Adrenal gland (tissue), 5 donors: ENCODE measurements around the gene SLC30A3.

Source experiments
- POLR2A ChIP-seq, 2 donors: fragments of 450-650 bp; IDR thresholded peaks; one replicate each; pipeline ENCODE4 v1.6.1; 2017; ENCODE audit warnings: antibody characterized with exemption in 2 of 2, mild to moderate bottlenecking in 2 of 2, moderate library complexity in 1 of 2
- TF ChIP-seq, protein P1 (sequence below), 6 experiments: fragments of 450-650 bp in 4 of 6; fragments of 200-600 bp in 2 of 6; sonication (generic) in 1 of 6; IDR thresholded peaks; 1 replicate in 5 of 6; 2 replicates in 1 of 6; pipeline versions ENCODE4 v1.5.1 to v1.8.0; 2016 to 2021; ENCODE audit warnings: antibody characterized with exemption in 6 of 6, mild to moderate bottlenecking in 2 of 6, moderate library complexity in 1 of 6
- donor health status: DM: no; HTN: no; CAD: no.

DNA sequence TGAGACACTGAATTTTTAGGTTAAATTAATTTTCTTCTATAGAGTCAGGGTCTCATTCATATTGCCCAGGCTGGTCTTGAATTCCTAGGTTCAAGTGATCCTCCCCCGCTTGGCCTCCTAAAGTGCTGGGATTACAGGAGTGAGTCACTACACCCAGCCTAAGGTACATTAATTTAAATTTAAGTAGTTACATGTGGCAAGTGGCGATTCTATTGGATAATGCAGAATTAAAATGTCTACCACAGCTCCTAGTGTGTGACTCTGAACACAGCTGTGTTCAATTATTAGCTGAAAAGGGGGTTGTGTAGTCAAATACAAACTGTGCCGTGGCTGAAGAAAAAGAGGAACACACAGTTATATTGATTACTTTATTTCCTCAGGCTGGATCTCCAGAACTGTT is 47.9 kb downstream of the SLC30A3 start:
- TF ChIP-seq, protein P1, sequence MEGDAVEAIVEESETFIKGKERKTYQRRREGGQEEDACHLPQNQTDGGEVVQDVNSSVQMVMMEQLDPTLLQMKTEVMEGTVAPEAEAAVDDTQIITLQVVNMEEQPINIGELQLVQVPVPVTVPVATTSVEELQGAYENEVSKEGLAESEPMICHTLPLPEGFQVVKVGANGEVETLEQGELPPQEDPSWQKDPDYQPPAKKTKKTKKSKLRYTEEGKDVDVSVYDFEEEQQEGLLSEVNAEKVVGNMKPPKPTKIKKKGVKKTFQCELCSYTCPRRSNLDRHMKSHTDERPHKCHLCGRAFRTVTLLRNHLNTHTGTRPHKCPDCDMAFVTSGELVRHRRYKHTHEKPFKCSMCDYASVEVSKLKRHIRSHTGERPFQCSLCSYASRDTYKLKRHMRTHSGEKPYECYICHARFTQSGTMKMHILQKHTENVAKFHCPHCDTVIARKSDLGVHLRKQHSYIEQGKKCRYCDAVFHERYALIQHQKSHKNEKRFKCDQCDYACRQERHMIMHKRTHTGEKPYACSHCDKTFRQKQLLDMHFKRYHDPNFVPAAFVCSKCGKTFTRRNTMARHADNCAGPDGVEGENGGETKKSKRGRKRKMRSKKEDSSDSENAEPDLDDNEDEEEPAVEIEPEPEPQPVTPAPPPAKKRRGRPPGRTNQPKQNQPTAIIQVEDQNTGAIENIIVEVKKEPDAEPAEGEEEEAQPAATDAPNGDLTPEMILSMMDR (IDR thresholded peaks at IDR 0.05), result no peak
- no peak for TF ChIP-seq POLR2A (IDR thresholded peaks at IDR 0.05)
